HCT116 (cell line): ENCODE measurements around the gene ELK3. TPM values are rescaled to one million over a fixed set of nuclear protein-coding genes. Genes with fewer than 3 reads are reported as not detected.

Experiments
- ATAC-seq: fragments of 200-7000 bp; cut with Tn5 transposase; 2 replicates; pipeline ENCODE4 v1.9.1; 2020; ENCODE audit warnings: mild to moderate bottlenecking, moderate library complexity
- BruUV-seq: library from RNA; stranded (reverse); fragments of 400-500 nt; replicated peaks from 2 replicates; lab custom pipeline; 2021; lab: Mats Ljungman, UMichigan
- CTCF ChIA-PET: fragments of 300-600 bp; sonication (Branson Sonifier 250); formaldehyde crosslinking; loops from one replicate; lab custom pipeline; 2021; ENCODE audit warnings: antibody characterized with exemption; lab: Charles Lee
- POLR2A ChIA-PET: fragments of 300-600, 350-600 bp; sonication (Branson Sonifier 250); formaldehyde crosslinking; loops from one replicate; lab custom pipeline; 2021; ENCODE audit warnings: antibody characterized with exemption; lab: Charles Lee
- RAD21 ChIA-PET, 2 experiments: fragments of 300-600 bp; sonication (Branson Sonifier 250); formaldehyde crosslinking; loops; one replicate each; lab custom pipeline; 2023; ENCODE audit warnings: low total read pairs in 2 of 2; ENCODE audit not compliant: uncharacterized antibody in 2 of 2, unreplicated experiment in 2 of 2, low non-redundant PET in 1 of 2; lab: Charles Lee
- DNase-seq: peaks from one replicate; pipeline ENCODE4 v3.0.0-alpha.2; 2010; ENCODE audit warnings: low read depth, low spot score
- H2AFZ ChIP-seq: fragments of 200-600 bp; shearing (Covaris generic), sonication (generic); 2 replicates; pipeline ENCODE4 v1.6.1; 2017; ENCODE audit warnings: low read depth, mixed run types, mixed read lengths, antibody characterized with exemption, low read length; ENCODE audit not compliant: poor library complexity, severe bottlenecking
- H3K27ac ChIP-seq: 2 replicates; pipeline ENCODE4 v1.5.1; 2012; ENCODE audit warnings: low read depth, low read length
- H3K27me3 ChIP-seq: fragments of 200-600 bp; sonication (generic); 2 replicates; pipeline ENCODE4 v1.6.1; 2016; ENCODE audit warnings: mixed run types, low read length, mixed read lengths; ENCODE audit not compliant: insufficient read depth
- H3K36me3 ChIP-seq, 2 experiments: fragments of 200-500 bp in 1 of 2; fragments of 200-600 bp in 1 of 2; sonication (Bioruptor generic) in 1 of 2; sonication (generic) in 1 of 2; 2 replicates each; pipeline versions ENCODE4 v1.5.1 to v1.6.1; 2014 to 2016; ENCODE audit warnings: low read length in 2 of 2, inconsistent platforms in 1 of 2, mixed read lengths in 1 of 2, mixed run types in 1 of 2; ENCODE audit not compliant: insufficient read depth in 2 of 2, control insufficient read depth in 1 of 2
- H3K4me1 ChIP-seq, 2 experiments: fragments of 200-600 bp in 1 of 2; sonication (generic) in 1 of 2; 2 replicates each; pipeline versions ENCODE4 v1.5.1 to v1.6.1; 2012 to 2017; ENCODE audit warnings: low read length in 2 of 2, inconsistent platforms in 1 of 2, mild to moderate bottlenecking in 1 of 2, mixed read lengths in 1 of 2, mixed run types in 1 of 2, moderate library complexity in 1 of 2; ENCODE audit not compliant: insufficient read depth in 2 of 2, control insufficient read depth in 1 of 2
- H3K4me2 ChIP-seq: fragments of 200-600 bp; sonication (generic); 2 replicates; pipeline ENCODE4 v1.6.1; 2017; ENCODE audit warnings: mixed run types, low read length, mixed read lengths
- H3K4me3 ChIP-seq, 2 experiments: fragments of 200-600 bp in 1 of 2; sonication (generic) in 1 of 2; replicated peaks in 1 of 2; 2 replicates each; pipeline ENCODE4 v1.5.1; 2011 to 2016; ENCODE audit warnings: low read length in 2 of 2, control low read depth in 1 of 2, low read depth in 1 of 2, mild to moderate bottlenecking in 1 of 2, mixed read lengths in 1 of 2, mixed run types in 1 of 2
- H3K79me2 ChIP-seq: fragments of 200-600 bp; sonication (generic); 2 replicates; pipeline ENCODE4 v1.6.1; 2017; ENCODE audit warnings: mild to moderate bottlenecking, mixed run types, low read length, moderate library complexity, mixed read lengths; ENCODE audit not compliant: insufficient read depth
- H3K9ac ChIP-seq: fragments of 200-600 bp; sonication (generic); 2 replicates; pipeline ENCODE4 v1.6.1; 2016; ENCODE audit warnings: low read length, mixed read lengths
- H3K9me2 ChIP-seq: fragments of 200-600 bp; sonication (generic), shearing (Covaris generic); 2 replicates; pipeline ENCODE4 v1.6.1; 2017; ENCODE audit warnings: mixed run types, mild to moderate bottlenecking, moderate library complexity; ENCODE audit not compliant: insufficient read depth
- H3K9me3 ChIP-seq, 2 experiments: fragments of 200-500 bp in 1 of 2; fragments of 200-600 bp in 1 of 2; sonication (Bioruptor generic) in 1 of 2; sonication (generic) in 1 of 2; 2 replicates each; pipeline ENCODE4 v1.6.1; 2014 to 2017; ENCODE audit warnings: low read length in 2 of 2, mixed read lengths in 2 of 2, inconsistent platforms in 1 of 2, low read depth in 1 of 2, mild to moderate bottlenecking in 1 of 2, mixed run types in 1 of 2, moderate library complexity in 1 of 2; ENCODE audit not compliant: control insufficient read depth in 1 of 2, insufficient read depth in 1 of 2
- H4K20me1 ChIP-seq: fragments of 200-600 bp; sonication (generic), shearing (Covaris generic); 2 replicates; pipeline ENCODE4 v1.6.1; 2017; ENCODE audit warnings: mixed run types, mild to moderate bottlenecking, moderate library complexity; ENCODE audit not compliant: insufficient read depth
- CBX3 ChIP-seq: IDR thresholded peaks from 2 replicates; pipeline ENCODE4 v1.6.1; 2012; ENCODE audit warnings: low read depth
- CEBPB ChIP-seq: IDR thresholded peaks from 2 replicates; pipeline ENCODE4 v1.6.1; 2012; ENCODE audit warnings: low read depth
- CTCF ChIP-seq, 3 experiments: fragments of 200-600 bp in 1 of 3; sonication (generic) in 1 of 3; IDR thresholded peaks in 2 of 3; conservative IDR thresholded peaks in 1 of 3; 2 replicates each; pipeline ENCODE4 v1.5.1; 2012 to 2017; ENCODE audit warnings: low read depth in 2 of 3, low read length in 2 of 3, antibody characterized with exemption in 1 of 3, borderline replicate concordance in 1 of 3, control low read depth in 1 of 3, mild to moderate bottlenecking in 1 of 3, mixed read lengths in 1 of 3, mixed run types in 1 of 3, moderate library complexity in 1 of 3; ENCODE audit not compliant: insufficient read depth in 1 of 3
- EGR1 ChIP-seq: IDR thresholded peaks from 2 replicates; pipeline ENCODE4 v1.6.1; 2012; ENCODE audit warnings: low read depth
- ELF1 ChIP-seq: IDR thresholded peaks from 2 replicates; pipeline ENCODE4 v1.6.1; 2012; ENCODE audit warnings: low read depth, borderline replicate concordance
- EZH2 ChIP-seq: fragments of 200-600 bp; sonication (generic); IDR thresholded peaks from 2 replicates; pipeline ENCODE4 v1.6.1; 2017; ENCODE audit warnings: antibody characterized with exemption, mixed run types
- EZH2phosphoT487 ChIP-seq: fragments of 200-600 bp; IDR thresholded peaks from 2 replicates; pipeline ENCODE4 v1.6.1; 2018; ENCODE audit warnings: antibody characterized with exemption, borderline replicate concordance
- MAX ChIP-seq: IDR thresholded peaks from 2 replicates; pipeline ENCODE4 v1.6.1; 2012
- POLR2A ChIP-seq: IDR thresholded peaks from 2 replicates; pipeline ENCODE4 v1.7.0; 2011; ENCODE audit warnings: borderline replicate concordance; ENCODE audit not compliant: insufficient read depth, insufficient read length; ENCODE audit errors: extremely low read depth
- POLR2AphosphoS5 ChIP-seq: IDR thresholded peaks from 2 replicates; pipeline ENCODE4 v1.6.1; 2011; ENCODE audit warnings: mild to moderate bottlenecking, low read depth, low read length, moderate library complexity
- RAD21 ChIP-seq: IDR thresholded peaks from 2 replicates; pipeline ENCODE4 v1.6.1; 2012; ENCODE audit warnings: low read depth, mild to moderate bottlenecking
- SP1 ChIP-seq: IDR thresholded peaks from 2 replicates; pipeline ENCODE4 v1.6.1; 2012; ENCODE audit warnings: low read depth
- SRF ChIP-seq: IDR thresholded peaks from 2 replicates; pipeline ENCODE4 v1.6.1; 2012; ENCODE audit warnings: low read depth
- TCF7L2 ChIP-seq: IDR thresholded peaks from 2 replicates; pipeline ENCODE4 v1.7.0; 2011; ENCODE audit warnings: borderline replicate concordance, inconsistent platforms; ENCODE audit not compliant: insufficient read depth, insufficient read length; ENCODE audit errors: extremely low read depth
- YY1 ChIP-seq: IDR thresholded peaks from 2 replicates; pipeline ENCODE4 v1.6.1; 2011; ENCODE audit warnings: low read length, low read depth, moderate library complexity, mild to moderate bottlenecking; ENCODE audit not compliant: insufficient replicate concordance; ENCODE audit errors: extremely low read depth
- ZFX ChIP-seq: fragments of 450-650 bp; IDR thresholded peaks from 2 replicates; pipeline ENCODE4 v1.6.1; 2017
- intact Hi-C: fragments of 100-400 bp; cut with micrococcal nuclease; formaldehyde crosslinking; loops from 2 replicates; pipeline ENCODE4 v1.10.0; 2022
- total RNA-seq: library from RNA; stranded (reverse); gene quantifications from one replicate; pipeline ENCODE4 v1.2.1, GENCODE V29; 2021; ENCODE audit not compliant: unreplicated experiment
- TF ChIP-seq, protein P1 (sequence below): IDR thresholded peaks from 2 replicates; pipeline ENCODE4 v1.6.1; 2011; ENCODE audit warnings: mild to moderate bottlenecking, low read length, moderate library complexity; ENCODE audit not compliant: insufficient replicate concordance; ENCODE audit errors: extremely low read depth
- TF ChIP-seq, protein P2 (sequence below): IDR thresholded peaks from 2 replicates; pipeline ENCODE4 v1.6.1; 2012; ENCODE audit warnings: low read depth

The ELK3 gene
- total RNA-seq, 1 experiment from 2014 or later, result 45.6 TPM

DNA sequence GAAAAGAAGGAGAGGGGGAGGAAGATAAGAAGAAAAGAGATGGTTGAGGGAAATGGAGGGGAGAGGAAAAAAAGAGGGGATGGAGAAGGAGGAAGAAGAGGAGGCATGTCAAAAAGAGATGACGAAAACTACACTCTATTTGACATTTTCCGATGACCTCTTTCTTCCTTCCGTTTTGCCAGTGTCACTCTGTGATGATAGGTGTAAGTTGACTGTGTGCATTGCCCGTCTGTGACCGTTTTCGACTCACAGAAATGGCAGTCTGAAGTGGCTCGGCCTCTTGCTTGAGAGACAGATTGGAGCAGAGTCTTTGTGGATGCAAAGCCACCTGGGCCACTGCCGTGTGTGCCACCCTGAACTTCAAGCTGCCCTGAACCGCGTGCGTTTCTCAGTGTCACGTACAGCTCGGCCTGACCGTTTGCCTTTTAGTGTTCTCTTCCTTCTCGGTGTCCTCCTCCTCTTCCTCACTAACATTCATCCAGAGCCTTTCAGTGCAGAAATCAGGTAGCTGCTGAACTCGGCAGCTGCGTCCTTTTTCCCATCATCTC is 32.7 kb downstream of the ELK3 start:
- H3K79me2 ChIP-seq, result peaks cover 53% of the 10 kb centered on the region
- H3K4me3 ChIP-seq, result no peak overlapping the region
- no peaks in the 10 kb centered on the region for H3K27me3 ChIP-seq
- no TSS peak for BruUV-seq
- no peaks in the 10 kb centered on the region for H3K9me3 ChIP-seq
- no peak overlapping the region for H3K27ac ChIP-seq
- ATAC-seq (no peak), DNase-seq (no peak)
- no peaks in the 10 kb centered on the region for H3K9me2 ChIP-seq
- ChIA-PET RAD21 (no interaction called here), CTCF (no interaction called here), POLR2A (no interaction called here)
- H3K36me3 ChIP-seq, result peaks cover 0 to 30% of the 10 kb centered on the region in 2 experiments; a peak in 1 of 4 replicates
- TF ChIP-seq CTCF (IDR thresholded peaks at IDR 0.05 in 2 of 3, conservative IDR thresholded peaks at IDR 0.05 in 1 of 3; ENCODE audit: borderline replicate concordance in 1 of 3, insufficient read depth in 1 of 3, low read depth in 2 of 3, low read length in 2 of 3) (no peak), POLR2A (no peak), SRF (no peak), EZH2 (no peak), MAX (no peak), CEBPB (no peak), CBX3 (no peak), YY1 (no peak), ZFX (no peak), RAD21 (no peak), EZH2phosphoT487 (no peak), ELF1 (no peak), POLR2AphosphoS5 (no peak), EGR1 (no peak), TCF7L2 (no peak), SP1 (no peak)
- TF ChIP-seq, protein P1, sequence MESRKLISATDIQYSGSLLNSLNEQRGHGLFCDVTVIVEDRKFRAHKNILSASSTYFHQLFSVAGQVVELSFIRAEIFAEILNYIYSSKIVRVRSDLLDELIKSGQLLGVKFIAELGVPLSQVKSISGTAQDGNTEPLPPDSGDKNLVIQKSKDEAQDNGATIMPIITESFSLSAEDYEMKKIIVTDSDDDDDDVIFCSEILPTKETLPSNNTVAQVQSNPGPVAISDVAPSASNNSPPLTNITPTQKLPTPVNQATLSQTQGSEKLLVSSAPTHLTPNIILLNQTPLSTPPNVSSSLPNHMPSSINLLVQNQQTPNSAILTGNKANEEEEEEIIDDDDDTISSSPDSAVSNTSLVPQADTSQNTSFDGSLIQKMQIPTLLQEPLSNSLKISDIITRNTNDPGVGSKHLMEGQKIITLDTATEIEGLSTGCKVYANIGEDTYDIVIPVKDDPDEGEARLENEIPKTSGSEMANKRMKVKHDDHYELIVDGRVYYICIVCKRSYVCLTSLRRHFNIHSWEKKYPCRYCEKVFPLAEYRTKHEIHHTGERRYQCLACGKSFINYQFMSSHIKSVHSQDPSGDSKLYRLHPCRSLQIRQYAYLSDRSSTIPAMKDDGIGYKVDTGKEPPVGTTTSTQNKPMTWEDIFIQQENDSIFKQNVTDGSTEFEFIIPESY, result no peak
- TF ChIP-seq, protein P2, sequence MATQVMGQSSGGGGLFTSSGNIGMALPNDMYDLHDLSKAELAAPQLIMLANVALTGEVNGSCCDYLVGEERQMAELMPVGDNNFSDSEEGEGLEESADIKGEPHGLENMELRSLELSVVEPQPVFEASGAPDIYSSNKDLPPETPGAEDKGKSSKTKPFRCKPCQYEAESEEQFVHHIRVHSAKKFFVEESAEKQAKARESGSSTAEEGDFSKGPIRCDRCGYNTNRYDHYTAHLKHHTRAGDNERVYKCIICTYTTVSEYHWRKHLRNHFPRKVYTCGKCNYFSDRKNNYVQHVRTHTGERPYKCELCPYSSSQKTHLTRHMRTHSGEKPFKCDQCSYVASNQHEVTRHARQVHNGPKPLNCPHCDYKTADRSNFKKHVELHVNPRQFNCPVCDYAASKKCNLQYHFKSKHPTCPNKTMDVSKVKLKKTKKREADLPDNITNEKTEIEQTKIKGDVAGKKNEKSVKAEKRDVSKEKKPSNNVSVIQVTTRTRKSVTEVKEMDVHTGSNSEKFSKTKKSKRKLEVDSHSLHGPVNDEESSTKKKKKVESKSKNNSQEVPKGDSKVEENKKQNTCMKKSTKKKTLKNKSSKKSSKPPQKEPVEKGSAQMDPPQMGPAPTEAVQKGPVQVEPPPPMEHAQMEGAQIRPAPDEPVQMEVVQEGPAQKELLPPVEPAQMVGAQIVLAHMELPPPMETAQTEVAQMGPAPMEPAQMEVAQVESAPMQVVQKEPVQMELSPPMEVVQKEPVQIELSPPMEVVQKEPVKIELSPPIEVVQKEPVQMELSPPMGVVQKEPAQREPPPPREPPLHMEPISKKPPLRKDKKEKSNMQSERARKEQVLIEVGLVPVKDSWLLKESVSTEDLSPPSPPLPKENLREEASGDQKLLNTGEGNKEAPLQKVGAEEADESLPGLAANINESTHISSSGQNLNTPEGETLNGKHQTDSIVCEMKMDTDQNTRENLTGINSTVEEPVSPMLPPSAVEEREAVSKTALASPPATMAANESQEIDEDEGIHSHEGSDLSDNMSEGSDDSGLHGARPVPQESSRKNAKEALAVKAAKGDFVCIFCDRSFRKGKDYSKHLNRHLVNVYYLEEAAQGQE, result no peak
- H3K9ac ChIP-seq, result no peak overlapping the region
- intact Hi-C loops, result no loop called here
- H2AFZ ChIP-seq, result no peak overlapping the region
- H3K4me1 ChIP-seq, result no peaks in the 10 kb centered on the region
- no peaks in the 10 kb centered on the region for H4K20me1 ChIP-seq
- H3K4me2 ChIP-seq, result no peak overlapping the region
